ENCODE data around the gene ZNF367.
"Not testable (repeated sequence)": the region's sequence is repeated elsewhere in the genome, so short reads cannot be mapped to it uniquely, and the experiment has no call there.

ZNF367 gene

GRCh38 chr9:96360976-96361375 is 57.2 kb downstream of the ZNF367 start:
- no peak for DNase-seq

- not testable (repeated sequence) for DNase-seq
These were observed 57.6 kb downstream of the ZNF367 start for GRCh38 chr9:96360523-96360922.

- no peak for DNase-seq
These were observed 67.3 kb downstream of the ZNF367 start for GRCh38 chr9:96350866-96351265.

- no peak for DNase-seq
These were observed 69.9 kb downstream of the ZNF367 start for GRCh38 chr9:96348261-96348660.

GRCh38 chr9:96345551-96345950 is 72.6 kb downstream of the ZNF367 start:
- DNase-seq = no peak

GRCh38 chr9:96344458-96345180 is 73.6 kb downstream of the ZNF367 start:
- peak; percentile 79 for DNase-seq

- DNase-seq = no peak
These were observed 74.4 kb downstream of the ZNF367 start for GRCh38 chr9:96343515-96344360.

GRCh38 chr9:96342571-96343245 is 75.5 kb downstream of the ZNF367 start:
- DNase-seq = no peak

- DNase-seq = no peak
These were observed 77.5 kb downstream of the ZNF367 start for GRCh38 chr9:96340707-96341106.

- DNase-seq = no peak
These were observed 79.9 kb downstream of the ZNF367 start for GRCh38 chr9:96338299-96338698.

Data from NCI-H82 (cell line).